DMS53 treated with DMSO at 0.1 percent for 48 hours (cell line): ENCODE data around the gene KLHL10.
"Not testable (repeated sequence)": the region's sequence is repeated elsewhere in the genome, so short reads cannot be mapped to it uniquely, and the experiment has no call there.

Experiments used
- DNase-seq: peaks from one replicate; lab custom pipeline; 2025; ENCODE audit not compliant: unreplicated experiment; lab: John Stamatoyannopoulos, UW

KLHL10 gene

DNA sequence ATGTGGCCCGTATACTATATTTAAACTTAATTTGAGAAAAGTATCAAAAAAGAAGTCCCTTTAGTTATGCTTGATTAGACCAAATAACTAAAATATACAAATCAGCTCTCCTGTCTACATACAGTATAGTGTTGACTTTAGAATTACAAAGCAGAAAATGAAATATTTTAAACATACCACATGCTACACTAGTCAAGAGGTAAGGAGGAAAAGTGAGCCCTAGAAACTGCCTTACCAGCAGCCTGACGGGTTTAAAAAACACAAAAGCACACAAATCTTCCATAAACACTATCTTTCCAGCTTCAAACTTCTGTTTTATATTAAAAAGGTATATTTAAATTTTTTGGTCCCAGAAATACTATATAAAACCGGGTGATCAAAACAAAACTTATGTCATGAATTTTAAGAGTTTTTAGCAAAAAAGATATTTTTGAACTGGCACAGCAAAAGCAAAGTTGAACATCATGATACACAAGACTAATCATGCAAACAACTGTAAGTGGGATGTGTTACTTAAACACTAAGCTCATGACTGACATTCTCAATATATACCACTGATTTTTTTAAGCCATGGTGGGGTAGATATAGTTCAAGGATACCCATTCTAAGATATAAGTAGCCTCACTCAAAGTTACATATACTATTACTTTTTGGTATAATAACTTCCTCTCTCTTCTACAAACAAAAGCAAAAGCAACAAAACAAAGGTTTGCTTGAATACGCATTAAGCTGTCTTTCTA is 11.8 kb downstream of the KLHL10 start:
- DNase-seq = no peak

DNA sequence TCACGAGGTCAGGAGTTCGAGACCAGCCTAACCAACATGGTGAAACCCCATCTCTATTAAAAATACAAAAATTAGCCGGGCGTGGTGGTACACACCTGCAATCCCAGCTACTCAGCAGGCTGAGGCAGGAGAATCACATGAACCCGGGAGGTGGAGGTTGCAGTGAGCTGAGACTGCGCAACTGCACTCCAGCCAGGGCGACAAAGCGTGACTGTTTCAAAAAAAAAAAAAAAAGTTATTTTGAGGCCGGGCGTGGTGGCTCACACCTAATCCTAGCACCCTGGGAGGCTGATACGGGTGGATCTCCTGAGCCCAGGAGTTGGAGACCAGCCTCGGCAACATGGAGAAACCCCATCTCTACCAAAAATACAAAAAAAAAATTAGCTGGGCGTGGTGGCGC is 13.8 kb downstream of the KLHL10 start:
- not testable (repeated sequence) for DNase-seq

DNA sequence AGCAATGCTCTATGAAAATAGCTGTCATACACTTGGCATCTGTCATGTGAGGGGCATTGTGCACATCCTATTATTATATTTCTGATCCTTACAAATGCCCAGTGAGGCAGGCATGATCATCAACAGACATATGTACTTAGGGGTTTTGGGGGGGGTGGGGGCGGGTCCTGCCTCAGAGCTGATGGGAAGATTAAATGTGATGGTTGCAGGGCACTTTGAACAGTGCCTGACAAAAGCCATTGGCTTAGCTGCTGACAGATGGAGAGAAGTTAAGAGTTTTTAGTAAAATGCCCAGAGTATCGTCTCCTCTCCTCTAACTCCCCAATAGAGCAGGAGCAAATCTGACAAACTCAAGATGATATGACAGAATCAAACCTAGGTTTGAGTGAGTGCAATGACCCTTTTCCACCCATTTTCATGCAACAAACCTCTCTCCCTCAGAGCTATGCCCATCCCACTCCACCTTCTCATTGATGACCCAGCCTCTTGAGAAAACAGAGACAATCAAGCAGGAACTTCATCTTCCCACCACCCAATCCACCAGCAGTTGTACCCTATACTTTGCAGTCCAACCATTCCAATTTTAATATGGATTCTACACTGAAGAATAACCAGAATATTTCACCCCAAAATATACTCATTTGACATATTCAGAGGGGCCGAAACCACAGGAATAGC is 22.8 kb downstream of the KLHL10 start:
- DNase-seq = no peak

DNA sequence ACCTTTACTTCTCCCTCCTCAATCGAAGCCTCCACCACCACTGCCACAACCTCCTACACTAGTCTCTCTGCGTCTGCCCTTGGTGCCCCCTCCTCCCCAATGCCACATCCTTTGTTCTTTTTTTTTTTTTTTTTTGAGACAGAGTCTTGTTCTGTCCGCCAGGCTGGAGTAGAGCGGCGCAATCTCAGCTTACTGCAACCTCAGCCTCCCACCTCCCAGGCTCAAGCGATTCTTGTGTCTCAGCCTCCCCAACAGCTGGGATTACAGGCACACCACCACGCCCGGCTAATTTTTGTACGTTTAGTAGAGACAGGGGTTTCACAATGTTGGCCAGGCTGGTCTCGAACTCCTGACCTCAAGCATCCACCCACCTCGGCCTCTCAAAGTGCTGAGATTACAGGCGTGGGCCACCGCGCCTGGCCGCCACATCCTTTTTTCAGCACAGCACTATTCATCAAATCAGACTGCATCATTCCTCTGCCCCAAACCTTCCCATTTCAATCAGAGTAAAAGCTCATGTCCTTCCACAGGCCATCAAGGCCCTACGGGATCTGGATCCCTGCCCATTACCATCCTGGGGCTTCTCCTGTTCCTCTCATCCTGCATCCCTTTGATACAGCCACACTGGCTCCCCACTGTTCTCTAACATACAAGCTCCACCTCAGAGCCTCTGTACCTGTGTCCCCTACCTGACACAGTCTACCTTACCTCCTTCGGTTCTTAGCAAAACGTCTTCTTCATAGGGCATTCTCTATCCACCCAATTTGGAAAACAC is 25.6 kb downstream of the KLHL10 start:
- no peak for DNase-seq

DNA sequence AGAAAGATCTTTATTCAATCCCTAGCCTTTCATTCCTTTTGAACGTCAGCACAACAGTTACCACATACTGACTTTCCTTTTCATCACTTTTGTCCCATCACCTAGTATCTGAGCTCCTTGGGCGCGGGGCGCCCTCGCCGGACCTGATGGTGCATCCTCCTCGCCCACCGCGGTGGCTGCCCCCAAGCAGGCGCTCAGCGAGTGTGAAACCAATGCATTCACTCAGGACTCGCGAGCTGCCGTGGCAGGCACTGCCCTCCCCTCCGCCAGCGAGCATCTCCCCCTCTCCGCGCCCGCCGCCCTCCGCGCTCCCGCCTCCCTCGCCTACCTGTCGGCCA is 26.8 kb downstream of the KLHL10 start:
- no peak for DNase-seq

DNA sequence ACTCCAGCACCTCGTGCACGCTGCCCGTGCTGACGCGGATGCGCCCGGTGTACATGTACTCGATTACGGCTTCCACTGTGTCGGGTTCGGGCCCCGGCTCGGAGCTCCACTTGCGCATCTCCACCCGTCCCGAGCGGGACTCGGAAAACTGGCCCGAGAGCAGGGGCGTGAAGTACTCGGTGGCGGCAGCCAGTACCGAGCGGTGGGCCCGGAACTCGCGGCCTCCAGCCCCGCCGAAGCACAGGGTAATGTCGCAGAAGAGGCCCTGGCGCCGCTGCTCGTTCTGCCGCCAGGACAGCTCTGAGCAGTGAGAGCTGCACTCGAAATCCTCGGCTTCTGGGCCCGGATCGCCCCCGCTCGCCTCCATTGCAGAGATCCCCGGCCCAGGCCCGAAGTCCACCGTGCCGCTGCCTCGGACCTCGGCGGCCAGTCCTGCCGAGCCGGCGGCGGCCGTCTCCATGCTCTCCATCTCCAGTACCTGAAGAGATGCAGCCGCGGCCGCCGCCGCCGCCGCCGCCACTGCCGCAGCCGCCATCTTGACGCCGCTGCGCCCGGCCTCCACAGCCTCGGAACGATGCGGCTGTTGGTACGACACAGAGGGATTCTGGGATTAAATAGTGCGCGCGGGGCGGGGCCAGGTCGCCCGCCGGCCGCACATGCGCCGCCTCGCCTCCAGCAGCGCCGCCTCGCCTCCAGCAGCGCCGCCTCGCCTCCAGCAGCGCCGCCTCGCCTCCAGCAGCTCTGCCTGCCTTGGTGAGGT is 27.4 kb downstream of the KLHL10 start, which contains the start of gene KLHL11:
Gene KLHL11 (minus strand): TSS at position 588 of the 760 bp plus-strand sequence. CDS start 53 bp downstream, at position 535.
- DNase-seq = peak; percentile 59

DNA sequence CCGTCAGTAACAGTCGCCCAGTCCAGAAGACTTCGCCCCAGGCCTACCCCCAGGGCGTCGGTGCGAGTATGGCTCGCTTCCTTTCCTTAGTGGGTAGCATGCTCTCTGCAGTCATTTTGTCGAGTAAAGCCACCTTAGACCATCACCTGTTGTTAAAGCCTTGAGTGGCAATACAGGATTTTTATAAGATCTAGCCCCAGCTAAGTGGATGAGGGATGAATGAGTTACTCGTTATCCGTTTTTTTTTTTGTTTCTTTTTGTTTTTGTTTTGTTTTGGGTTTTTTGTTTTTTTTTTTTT is 27.9 kb downstream of the KLHL10 start:
- DNase-seq = no peak

DNA sequence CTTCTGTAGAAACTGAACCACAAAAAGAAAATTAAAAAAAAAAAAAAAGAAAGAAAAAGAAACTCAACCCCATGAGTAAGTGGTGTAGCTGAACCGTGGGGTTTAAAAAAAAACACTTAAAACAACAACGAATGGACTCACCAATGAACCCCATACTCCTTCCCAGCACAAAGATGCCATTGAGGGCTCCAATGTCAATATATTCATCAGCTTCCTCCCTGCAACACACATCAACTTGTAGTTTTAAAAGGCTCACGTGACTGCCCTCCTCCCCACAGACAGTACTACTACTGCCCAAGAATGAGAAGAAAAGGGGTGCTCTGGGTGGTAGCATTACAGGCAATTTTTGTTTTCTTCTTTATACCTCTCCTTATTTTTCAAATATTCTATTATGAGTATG is 30.9 kb downstream of the KLHL10 start:
- no peak for DNase-seq

DNA sequence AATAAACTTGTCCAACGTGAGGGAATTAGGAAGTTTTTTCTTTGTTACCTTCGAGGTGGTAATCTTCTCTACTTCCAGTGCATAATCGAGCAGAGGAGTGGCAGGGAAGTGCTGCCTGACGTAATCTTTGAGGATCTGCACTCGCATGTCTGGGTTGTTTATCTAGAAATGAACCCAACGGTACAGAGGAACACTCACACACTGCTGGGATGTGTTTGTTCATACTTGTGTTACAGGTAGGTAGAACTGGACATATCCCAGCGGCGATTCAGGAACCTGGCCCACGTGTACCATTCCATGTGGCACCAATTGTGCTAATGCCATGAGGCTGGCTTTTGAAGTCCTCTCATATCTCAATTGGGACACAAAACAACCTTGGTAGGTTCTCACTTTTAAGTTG is 31.8 kb downstream of the KLHL10 start:
- DNase-seq = no peak

DNA sequence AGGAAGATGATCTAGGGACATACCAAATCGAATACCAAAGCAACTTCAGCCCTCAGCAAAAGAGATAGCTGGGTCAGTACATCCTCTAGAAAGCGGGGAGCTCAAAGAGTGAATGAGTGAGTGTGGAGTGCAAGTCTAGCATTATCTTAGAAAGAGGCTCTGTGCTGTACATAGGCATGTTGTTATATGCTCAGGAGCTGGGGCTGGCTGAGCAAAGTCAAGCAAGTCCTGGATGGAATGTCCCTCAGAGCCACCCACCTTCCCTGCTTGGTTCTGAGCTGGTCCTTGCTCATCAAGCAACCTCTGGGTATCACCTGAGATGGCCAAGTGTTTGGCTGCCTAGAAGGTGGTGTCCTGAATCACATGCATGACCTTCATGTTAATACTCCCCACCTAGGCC is 32.5 kb downstream of the KLHL10 start:
- no peak for DNase-seq

DNA sequence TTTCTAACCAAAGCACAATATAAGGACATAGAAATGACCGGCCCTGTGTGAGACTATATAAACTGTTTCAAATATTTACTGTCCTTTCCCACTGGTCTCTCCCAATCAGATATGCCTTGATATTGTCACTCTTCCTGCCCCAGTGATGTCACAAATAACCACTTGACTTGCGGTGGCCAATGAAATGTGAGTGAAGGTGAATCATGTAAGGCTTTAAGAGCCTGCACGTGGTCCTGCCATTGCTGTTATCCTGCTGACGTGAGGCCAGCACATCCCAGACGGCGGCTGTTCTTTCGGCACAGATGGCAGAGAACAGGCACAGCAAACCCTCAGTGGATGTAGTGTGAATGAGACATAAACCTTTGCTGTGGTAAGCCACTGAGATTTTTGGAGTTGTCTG is 33.0 kb downstream of the KLHL10 start:
- DNase-seq = peak; percentile 15

DNA sequence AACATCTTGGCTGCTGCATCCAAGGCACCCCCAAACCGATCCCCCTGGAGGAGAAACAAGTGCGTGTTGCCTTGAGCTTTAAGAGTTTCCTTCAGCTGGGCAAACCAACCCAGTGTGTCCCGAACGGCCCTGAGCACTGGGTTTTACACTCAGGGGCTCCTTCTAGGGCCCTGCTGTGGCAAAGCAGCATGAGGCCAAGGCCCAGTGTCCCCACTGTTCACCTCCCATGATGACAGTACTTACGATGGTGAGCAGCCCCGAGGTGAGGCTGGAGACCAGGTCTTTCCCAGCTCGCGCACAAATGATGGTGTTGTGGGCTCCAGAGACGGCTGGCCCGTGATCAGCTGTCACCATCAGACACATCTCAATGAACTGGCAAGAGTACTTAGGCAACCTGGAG is 34.2 kb downstream of the KLHL10 start:
- no peak for DNase-seq

DNA sequence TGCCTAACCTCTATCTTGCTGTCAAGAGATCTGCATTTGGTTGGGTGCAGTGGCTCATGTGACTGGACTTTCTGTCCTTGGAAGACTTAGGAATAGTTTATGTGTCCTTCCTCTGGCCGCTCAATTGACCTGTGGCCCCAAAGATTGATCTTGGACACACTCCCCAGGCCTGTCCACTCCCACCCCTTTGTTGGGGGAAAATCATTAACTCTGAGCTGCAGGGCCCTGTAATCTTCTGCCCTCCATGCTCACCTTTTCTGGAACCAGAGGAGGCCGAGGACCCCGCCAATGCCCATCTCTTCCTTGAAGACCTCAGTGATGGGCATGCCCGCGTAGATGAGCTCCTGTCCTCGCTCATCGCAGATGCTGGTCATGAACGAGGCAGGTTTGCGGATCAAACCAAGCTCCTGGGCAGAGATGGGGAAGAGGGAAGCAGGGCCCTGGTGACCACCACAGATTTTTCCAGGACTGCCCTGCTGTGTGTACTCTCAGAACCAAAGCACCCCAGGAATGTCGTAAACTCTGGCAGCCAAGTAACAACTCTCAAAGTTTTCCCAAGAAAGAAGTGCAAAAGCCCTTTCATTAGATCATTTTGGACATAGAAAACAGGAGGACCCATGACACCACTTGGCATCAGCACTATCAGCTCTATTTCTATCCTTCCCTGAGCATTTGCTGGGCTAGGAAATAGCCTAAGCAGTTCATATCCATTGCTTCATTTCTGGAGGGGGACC is 36.1 kb downstream of the KLHL10 start:
- DNase-seq = no peak

DNA sequence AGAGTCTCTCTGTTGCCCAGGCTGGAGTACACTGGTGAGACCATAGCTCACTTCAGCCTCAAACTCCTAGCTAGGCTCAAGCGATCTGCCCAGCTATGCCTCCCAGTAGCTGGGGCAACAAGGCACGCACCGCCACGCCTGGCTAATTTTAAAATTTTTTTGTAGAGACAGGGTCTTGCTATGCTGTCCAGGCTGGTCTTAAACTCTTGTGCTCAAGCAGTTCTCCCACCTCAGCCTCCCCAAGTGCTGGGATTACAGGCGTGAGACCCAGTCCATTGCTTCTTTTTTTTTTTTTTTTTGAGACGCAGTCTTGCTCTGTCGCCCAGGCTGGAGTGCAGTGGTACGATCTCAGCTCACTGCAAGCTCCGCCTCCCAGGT is 36.7 kb downstream of the KLHL10 start:
- DNase-seq = not testable (repeated sequence)

DNA sequence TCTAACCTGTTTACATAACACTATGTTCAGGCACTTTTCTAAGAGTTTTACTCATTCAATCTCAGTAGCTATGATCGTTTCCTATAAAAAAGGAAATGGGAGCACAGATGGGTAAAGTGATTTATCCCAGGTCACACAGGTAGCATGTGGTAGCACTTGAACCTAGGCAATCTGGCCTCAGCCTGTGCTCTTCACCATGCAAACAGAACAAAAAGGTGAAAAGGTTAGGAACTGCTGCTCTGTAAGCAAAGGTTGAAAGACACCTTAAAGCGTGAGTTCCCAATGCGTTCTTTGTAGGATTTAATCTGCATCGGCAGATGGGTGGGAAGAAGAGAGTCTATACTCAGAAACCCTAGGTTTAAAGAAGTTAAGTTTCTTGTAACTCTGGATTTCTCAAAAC is 42.5 kb downstream of the KLHL10 start:
- DNase-seq = no peak

DNA sequence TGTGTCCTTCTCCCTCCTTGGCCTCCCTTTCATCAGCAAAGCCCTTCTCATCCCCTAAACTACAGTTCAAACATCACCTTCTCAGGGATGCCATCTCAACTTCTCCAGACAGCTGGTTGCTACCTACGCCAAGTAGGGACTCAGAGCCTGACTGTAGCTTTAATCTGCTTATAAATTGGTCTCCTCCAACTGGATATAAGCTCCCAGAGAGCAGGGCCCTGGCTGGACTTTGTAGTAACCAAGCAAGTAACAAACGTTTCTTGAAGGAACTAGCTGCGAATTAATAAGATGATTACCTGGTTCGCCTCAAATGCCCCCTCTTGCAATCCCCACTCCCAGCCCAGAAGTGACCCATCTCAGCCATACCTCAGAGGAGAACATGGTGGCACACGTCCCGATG is 45.1 kb downstream of the KLHL10 start:
- no peak for DNase-seq

DNA sequence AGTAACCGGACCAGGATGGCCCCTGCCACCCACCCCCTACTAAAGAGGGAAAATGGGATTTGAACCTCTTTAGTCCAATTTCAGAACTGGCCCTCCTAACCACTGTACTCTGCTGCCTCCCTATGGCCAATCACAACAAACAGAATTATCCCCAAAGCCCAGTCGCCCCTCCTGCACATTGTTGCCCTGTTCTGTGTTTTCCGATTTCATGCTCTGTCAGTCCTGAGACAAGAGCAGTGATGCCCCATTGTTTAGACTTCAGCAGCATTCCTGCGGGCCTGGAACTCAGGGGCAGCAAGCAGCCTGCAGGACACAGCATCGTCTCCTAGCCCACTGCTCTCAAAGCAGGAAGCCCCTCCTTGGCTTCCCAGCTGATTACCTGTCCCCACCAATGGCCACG is 48.1 kb downstream of the KLHL10 start:
- DNase-seq = no peak

DNA sequence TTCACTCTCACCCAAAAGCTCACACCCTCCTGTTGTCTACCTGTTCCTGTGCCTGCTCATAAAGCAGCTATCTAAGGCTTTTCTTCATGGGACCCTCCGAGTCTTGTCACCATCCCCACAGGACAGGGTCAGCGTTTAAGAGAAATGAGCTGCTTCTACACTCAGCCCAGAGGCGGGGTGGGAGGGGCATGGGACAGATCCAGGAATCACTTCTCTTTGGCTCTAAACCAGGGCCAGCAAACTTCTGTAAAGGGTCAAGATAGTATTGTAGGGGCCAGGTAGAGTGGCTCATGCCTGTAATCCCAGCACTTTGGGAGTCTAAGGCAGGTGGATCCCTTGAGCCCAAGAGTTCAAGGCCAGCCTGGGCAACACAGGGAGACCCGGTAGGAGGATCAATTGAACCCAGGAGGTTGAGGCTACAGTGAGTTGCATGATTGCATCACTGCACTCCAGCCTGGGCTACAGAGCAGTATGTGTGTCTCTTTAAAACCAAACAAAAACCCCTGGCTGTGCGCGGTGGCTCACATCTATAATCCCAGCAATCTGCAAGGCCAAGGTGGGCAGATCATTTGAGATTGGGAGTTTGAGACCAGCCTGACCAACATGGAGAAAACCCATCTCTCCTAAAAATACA is 50.8 kb downstream of the KLHL10 start:
- no peak for DNase-seq

DNA sequence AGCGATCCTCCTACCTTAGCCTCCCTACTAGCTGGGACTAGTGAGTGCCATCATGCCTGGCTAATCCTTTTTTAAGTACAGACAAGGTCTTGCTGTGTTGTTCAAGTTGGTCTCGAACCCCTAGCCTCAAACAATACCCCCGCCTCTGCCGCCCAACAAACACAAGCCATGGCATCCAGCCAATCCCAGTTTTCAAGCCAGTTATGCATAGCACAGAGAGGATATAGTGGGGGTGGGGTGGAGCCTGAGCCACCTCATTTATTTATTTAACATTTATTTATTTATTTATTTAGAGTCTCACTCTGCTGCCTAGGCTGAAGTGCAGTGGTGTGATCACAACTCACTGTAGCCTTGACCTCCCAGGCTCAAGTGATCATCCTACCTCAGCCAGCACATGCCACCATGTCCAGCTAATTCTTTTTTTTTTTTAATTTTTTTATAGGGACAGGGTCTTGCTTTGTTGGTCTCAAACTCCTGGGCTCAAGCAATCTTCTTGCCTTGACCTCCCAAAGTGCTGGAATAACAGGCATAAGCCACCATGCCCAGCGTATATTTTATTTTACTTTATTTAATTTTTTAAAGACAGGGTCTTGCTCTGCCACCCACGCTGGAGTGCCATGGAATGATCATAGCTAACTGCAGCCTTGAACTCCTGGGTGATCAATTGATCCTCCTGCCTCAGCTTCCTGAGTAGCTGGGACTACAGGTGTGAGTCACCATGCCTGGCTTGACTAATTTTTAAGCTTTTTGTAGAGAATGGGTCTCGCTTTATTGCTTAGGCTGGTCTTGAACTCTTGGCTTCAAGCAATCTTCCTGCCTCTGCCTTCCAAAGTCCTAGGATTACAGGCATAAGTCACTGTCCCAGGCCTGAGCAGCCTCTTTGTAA is 53.8 kb downstream of the KLHL10 start:
- DNase-seq = no peak

DNA sequence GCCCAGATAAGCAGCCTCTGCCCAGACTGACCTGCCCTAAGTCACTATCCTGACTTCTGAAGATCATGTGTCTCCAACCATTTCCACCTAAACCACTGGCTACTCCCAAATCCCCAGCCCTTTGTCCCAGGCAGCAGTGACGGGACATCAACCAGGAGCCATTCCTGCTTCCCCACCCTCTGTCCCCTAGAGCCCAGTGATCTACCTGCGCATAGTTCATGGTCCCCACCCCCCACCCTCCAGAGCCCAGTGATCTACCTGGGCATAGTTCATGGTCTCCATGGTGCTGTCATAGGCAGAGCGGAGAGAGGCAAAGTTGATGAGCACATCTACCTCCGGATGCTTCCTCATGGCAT is 54.4 kb downstream of the KLHL10 start:
- DNase-seq = no peak
